ENCODE measurements around the gene CD300LB. TPM values are rescaled to one million over a fixed set of nuclear protein-coding genes. Genes with fewer than 3 reads are reported as not detected.

The CD300LB gene
- total RNA-seq, 4 donors from 2014 or later, result 0.19 TPM; not detected in 2

DNA sequence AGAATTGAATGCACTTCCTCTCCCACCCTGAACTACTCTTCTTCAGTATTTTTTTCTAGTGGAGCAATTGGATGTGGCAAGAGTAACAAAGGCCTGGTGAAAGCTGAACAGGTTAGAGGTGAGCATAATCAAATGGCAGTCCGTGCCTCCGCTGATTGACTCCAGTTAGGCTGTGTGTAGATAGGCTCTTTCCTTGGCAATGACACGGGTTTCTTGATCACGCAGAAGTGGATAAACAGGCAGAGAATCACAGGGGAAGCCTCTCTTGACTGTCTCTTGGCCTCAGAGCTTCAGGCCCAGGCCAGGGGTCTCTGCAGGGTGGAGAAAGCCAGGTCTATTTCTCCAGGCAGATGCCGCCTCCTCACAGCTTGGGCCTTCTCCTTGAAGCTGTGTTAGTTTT is 4.2 kb downstream of the CD300LB start:
- H3K4me1 ChIP-seq, result no peaks in the 10 kb centered on the region
- H3K27me3 ChIP-seq, result peaks cover 0 to 34% (median 0%) of the 10 kb centered on the region in 4 donors
- no peaks in the 10 kb centered on the region for H3K36me3 ChIP-seq
- TF ChIP-seq, protein P1, sequence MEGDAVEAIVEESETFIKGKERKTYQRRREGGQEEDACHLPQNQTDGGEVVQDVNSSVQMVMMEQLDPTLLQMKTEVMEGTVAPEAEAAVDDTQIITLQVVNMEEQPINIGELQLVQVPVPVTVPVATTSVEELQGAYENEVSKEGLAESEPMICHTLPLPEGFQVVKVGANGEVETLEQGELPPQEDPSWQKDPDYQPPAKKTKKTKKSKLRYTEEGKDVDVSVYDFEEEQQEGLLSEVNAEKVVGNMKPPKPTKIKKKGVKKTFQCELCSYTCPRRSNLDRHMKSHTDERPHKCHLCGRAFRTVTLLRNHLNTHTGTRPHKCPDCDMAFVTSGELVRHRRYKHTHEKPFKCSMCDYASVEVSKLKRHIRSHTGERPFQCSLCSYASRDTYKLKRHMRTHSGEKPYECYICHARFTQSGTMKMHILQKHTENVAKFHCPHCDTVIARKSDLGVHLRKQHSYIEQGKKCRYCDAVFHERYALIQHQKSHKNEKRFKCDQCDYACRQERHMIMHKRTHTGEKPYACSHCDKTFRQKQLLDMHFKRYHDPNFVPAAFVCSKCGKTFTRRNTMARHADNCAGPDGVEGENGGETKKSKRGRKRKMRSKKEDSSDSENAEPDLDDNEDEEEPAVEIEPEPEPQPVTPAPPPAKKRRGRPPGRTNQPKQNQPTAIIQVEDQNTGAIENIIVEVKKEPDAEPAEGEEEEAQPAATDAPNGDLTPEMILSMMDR (IDR thresholded peaks at IDR 0.05), result no peak
- TF ChIP-seq POLR2A (IDR thresholded peaks at IDR 0.05), result no peak
- WGBS, 2 donors, result 74 to 75% methylated on average over 4 of the region's 5 CpGs
- no peak overlapping the region for H3K27ac ChIP-seq
- peaks cover 0 to 8% (median 3%) of the 10 kb centered on the region in 3 donors for H3K9me3 ChIP-seq
- intact Hi-C loops (cut with DNase I), result no loop called here
- H3K4me3 ChIP-seq, result no peak overlapping the region
- no peak for DNase-seq

DNA sequence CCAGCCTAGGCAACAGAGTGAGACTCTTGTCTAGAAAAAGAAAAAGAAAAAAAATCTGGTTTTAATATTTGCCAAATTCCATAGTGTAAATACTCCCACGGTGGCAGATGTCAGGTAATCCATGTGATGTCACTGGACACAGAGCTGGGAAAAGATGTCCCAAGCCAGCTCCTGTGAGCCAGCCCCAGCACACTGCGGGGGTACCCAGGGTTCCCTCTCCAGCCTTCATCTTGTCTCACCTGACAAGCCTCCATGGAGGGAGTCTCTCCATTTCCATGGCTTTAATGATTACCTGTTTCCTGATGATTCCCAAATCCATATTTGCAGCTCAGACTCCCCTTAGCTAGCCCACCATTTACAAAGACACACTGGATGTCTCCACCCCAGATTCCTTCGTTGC is 4.6 kb downstream of the CD300LB start:
- WGBS, 2 donors, result 47 to 57% methylated on average over 3 of the region's 3 CpGs
- no peak for DNase-seq
- intact Hi-C loops (cut with DNase I), result no loop called here

DNA sequence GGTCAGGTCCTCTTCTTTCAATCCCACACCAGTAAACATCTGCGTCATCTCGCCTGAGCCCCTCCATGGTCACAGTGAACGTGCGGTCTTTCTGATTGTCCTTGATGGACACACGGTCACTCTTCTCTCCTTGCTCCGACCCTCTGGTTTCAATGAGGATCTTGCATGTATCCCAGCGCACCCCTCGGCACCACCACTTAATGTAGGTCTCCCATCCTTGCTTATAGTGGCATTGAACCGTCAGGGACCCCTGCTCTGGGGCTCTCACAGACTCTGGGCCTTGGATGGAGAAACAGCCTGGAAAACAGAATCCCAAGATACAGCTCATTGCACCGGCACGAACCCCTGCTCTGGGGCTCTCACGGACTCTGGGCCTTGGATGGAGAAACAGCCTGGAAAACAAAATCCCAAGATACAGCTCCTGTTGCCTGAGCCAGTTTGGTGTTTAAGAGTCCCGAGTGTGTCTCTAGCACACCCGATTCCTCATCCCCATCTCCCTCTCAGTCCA is 5.4 kb downstream of the CD300LB start:
- no peaks in the 10 kb centered on the region for H3K36me3 ChIP-seq
- 84% methylated on average over 7 to 14 of the region's 14 CpGs for WGBS, 2 donors
- peaks cover 0 to 8% (median 3%) of the 10 kb centered on the region in 3 donors for H3K9me3 ChIP-seq
- no peak overlapping the region for H3K4me3 ChIP-seq
- peaks cover 0 to 24% (median 0%) of the 10 kb centered on the region in 4 donors for H3K27me3 ChIP-seq
- H3K27ac ChIP-seq, result no peak overlapping the region
- no peak for DNase-seq
- no peak for TF ChIP-seq POLR2A (IDR thresholded peaks at IDR 0.05)
- TF ChIP-seq, protein P1 (IDR thresholded peaks at IDR 0.05), result no peak
- H3K4me1 ChIP-seq, result no peaks in the 10 kb centered on the region
- intact Hi-C loops (cut with DNase I), result no loop called here

More for the DNA sequence above, 4.6 kb downstream of the CD300LB start:
- no peak for TF ChIP-seq POLR2A (IDR thresholded peaks at IDR 0.05)
- TF ChIP-seq, protein P1 (IDR thresholded peaks at IDR 0.05), result no peak
- peaks cover 0 to 30% (median 0%) of the 10 kb centered on the region in 4 donors for H3K27me3 ChIP-seq
- H3K4me3 ChIP-seq, result no peak overlapping the region
- H3K27ac ChIP-seq, result no peak overlapping the region
- no peaks in the 10 kb centered on the region for H3K36me3 ChIP-seq
- peaks cover 0 to 8% (median 3%) of the 10 kb centered on the region in 3 donors for H3K9me3 ChIP-seq
- no peaks in the 10 kb centered on the region for H3K4me1 ChIP-seq

DNA sequence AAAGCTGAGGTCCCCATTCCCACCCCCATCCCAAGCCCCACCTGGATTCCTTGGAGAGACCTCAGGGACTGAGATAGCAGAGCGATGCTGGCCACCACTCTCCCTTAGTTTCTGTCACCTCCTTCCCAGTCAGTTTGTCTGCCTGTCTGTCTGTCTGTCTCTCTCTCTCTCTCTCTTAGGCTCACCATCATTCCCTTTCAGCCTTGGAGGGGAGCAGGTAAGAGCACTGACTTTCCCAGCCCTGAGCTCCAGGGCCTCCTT is 5.9 kb downstream of the CD300LB start:
- no peak overlapping the region for H3K27ac ChIP-seq
- 90 to 100% methylated on average over 1 of the region's 1 CpG for WGBS, 2 donors
- DNase-seq, result no peak
- no peak overlapping the region for H3K4me3 ChIP-seq
- peaks cover 0 to 24% (median 0%) of the 10 kb centered on the region in 4 donors for H3K27me3 ChIP-seq
- no peaks in the 10 kb centered on the region for H3K36me3 ChIP-seq
- H3K4me1 ChIP-seq, result no peaks in the 10 kb centered on the region
- intact Hi-C loops (cut with DNase I), result no loop called here
- TF ChIP-seq, protein P1 (IDR thresholded peaks at IDR 0.05), result no peak
- H3K9me3 ChIP-seq, result peaks cover 0 to 8% (median 3%) of the 10 kb centered on the region in 3 donors

DNA sequence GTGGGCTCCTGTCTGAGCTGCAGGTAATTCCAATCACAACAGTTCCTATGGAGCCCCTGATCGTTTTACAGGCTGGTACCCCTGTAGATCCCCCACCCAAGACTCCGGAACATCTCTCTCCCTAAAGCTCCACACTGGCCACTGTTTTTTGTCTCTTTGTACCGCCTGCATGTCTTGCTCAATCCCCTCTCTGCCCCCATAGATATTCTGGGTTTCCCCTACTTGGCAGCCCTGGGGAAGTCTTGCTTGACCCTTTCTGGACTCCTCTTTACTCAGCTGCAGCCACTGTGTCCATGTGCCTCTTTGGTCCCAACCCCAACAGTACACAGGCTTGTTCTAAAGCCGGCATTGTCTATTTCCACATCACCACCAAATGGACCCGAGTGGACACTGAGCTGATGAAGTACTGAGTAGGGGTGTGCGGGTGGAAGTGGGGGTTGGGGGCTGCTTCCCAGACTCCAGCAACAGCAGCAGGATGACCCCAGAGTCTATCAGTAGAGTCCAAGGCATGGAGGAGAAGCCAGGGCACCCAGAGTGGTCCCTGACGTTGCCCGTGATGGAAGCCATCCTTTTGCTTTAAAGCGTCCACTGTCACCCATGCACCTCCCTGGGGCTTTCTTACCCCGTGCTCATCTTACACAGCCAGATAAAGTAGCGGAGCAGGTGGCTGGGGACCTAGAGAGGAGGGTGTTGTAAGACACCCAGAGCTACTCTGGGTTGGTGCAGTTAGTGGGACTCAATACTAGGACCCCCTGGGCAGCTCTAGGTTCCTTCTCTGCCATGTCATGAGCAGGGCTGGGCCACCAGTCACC is 6.4 kb downstream of the CD300LB start:
- no peaks in the 10 kb centered on the region for H3K4me1 ChIP-seq
- no peaks in the 10 kb centered on the region for H3K36me3 ChIP-seq
- WGBS, 2 donors, result 61 to 65% methylated on average over 8 to 9 of the region's 11 CpGs
- H3K27ac ChIP-seq, result no peak overlapping the region
- peaks cover 0 to 24% (median 0%) of the 10 kb centered on the region in 4 donors for H3K27me3 ChIP-seq
- intact Hi-C loops (cut with DNase I), result no loop called here
- TF ChIP-seq POLR2A (IDR thresholded peaks at IDR 0.05), result no peak
- TF ChIP-seq, protein P1 (IDR thresholded peaks at IDR 0.05), result no peak
- no peak overlapping the region for H3K4me3 ChIP-seq
- no peak for DNase-seq
- peaks cover 0 to 8% (median 3%) of the 10 kb centered on the region in 3 donors for H3K9me3 ChIP-seq

Data from esophagus squamous epithelium (tissue), 5 donors.